HuH-7 (cell line): ENCODE data around the gene SMARCC1.
"Not testable (repeated sequence)": the region's sequence is repeated elsewhere in the genome, so short reads cannot be mapped to it uniquely, and the experiment has no call there.

Experiments used
- DNase-seq: peaks from one replicate; pipeline ENCODE4 v3.0.0; 2011; ENCODE audit warnings: low spot score

SMARCC1 gene

DNA sequence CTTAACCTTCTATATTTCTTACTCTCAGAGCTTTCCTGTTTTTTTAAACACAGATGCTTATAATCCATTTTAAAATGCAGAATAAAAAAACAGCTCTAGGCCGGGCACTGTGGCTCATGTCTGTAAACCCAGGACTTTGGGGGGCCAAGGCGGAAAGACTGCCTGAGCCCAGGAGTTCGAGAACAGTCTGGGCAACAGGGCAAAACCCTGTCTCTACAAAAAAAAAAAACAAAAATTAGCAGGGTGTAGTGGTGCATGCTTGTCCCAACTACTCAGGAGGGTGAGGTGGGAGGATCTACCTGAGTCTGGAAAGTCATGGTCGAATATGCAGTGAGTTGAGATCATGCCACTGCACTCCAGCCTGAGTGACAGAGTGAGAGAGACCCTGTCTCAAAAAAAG is 15.5 kb downstream of the SMARCC1 start:
- DNase-seq, result no peak

DNA sequence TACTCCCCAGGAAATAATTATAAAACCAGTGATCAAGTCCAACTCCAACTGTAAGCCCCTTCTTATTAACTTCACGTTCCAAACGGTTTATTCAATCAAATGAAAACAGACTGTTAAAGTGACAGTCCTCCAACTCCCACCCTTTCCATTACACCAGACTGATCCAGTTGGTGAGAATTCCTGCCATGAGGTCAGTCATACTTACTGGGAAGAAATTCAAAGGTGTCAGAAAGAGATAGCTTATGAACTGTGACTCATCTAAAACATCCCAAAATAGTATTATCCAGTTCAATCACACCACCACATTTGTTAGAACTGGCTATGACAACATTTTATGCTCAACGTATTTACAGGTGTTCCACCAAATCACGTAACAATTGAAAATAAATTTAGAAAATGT is 19.5 kb downstream of the SMARCC1 start:
- no peak for DNase-seq

DNA sequence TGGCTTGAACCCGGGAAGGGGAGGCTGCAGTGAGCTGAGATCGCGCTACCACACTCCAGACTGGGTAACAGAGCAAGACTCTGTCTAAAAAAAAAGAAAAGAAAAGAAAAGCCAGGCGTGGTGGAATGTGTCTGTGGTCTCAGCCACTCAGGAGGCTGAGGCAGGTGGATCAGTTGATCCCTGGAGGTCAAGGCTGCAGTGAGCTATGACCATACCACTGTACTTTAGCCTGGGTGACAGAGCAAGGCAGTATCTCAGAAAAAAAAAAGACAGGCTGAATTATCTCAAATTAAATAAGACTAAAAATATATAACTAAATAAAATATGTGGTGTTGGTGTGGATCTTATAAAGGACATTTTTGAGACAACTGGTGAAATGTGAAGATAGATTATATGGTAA is 20.6 kb downstream of the SMARCC1 start:
- DNase-seq, result no peak

DNA sequence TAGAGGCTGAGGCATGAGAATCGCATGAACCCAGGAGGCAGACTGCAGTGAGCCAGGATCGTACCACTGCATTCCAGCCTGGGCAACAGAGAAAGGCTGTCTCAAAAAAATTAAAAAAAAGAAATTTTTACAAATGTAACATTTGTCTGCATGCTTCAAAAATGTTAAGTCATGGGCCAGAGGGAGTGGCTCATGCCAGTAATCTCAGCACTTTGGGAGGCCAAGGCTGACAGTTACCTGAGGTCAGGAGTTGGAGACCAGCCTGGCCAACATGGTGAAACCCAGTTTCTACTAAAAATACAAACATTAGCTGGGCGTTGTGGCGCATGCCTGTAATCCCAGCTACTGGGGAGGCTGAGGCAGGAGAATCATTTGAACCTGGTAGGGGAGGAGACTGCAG is 21.5 kb downstream of the SMARCC1 start:
- not testable (repeated sequence) for DNase-seq

DNA sequence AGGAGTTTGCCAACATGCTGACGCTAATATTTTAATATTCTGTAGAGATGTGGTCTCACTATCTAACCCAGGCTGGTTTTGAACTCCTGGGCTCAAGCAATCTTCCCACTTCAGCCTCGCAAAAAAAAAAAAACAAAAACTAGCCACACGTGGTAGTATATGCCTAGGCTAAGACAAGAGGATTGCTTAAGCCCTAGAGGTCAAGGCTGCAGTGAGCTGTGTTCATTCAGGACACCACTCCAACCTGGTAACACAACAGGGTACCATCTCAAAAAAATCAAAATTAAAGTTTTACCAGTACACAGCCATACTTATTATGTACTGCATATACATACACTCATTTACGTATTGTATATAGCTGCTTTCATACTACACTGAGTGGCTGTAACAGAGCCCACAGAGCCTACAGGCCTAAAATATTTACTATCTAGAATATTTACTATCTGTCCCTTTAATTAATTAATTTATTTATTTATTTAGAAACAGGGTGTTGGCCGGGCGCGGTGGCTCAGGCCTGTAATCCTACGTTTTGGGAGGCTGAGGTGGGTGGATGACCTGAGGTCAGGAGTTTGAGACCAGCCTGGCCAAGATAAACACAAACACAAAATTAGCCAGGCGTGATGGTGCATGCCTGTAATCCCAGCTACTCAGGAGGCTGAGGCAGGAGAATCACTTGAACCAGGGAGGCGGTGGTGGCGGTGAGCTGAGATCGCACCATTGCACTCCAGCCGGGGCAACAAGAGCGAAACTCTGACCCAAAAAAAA is 23.2 kb downstream of the SMARCC1 start:
- DNase-seq, result no peak

DNA sequence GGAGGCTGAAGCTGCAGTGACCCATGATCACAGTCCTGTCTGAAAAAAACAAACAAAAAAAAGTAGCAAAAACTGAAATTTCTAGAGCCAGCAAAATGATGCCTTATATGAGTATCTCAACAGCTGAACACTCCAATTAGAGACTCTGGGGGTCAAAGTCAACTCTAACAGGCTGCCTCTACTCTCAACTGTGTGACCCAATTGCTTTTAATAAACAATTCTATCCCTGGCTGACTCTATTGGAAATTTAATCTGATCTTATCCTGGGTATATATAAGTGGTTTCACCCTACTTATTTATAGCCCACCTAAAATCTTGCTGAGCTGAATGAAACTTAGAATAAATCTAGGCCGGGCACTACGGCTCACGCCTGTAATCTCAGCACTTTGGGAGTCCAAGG is 29.0 kb downstream of the SMARCC1 start:
- DNase-seq, result no peak

DNA sequence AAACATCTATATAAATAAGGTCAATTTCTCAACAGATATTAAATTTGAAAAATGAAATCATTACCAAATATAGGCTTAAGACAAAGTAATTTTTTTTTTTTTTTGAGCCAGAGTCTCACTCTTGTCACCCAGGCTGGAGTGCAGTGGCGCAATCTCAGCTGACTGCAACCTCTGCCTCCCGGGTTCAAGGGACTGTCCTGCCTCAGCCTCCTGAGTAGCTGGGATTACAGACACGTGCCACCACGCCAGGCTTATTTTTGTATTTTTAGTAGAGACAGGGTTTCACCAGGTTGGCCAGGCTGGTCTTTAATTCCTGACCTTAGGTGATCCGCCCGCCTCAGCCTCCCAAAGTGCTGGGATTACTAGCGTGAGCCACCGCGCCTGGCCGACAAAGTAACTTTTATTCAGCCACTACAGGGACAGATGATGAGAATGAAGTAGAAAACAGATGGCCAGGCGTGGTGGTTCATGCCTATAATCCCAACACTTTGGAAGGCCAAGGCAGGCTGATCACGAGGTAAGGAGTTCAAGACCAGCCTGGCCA is 30.8 kb downstream of the SMARCC1 start:
- DNase-seq, result not testable (repeated sequence)

DNA sequence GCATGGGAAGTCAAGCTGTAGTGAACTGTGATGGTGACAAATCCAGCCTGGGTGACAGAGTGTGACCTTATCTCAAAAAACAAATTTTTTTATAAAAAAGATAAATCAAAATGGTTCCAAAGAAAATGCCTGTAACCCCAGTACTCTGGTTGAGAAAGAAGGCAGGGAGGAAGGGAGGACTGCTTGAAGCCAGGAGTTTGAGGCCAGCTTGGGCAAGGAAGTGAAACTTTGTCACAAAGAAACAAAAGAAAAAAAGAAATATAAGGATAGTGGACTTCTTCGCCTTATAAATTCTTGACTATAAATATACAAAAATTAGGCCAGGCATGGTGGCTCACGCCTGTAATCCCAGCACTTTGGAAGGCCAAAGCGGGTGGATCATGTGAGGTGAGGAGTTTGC is 34.1 kb downstream of the SMARCC1 start:
- DNase-seq, result no peak

DNA sequence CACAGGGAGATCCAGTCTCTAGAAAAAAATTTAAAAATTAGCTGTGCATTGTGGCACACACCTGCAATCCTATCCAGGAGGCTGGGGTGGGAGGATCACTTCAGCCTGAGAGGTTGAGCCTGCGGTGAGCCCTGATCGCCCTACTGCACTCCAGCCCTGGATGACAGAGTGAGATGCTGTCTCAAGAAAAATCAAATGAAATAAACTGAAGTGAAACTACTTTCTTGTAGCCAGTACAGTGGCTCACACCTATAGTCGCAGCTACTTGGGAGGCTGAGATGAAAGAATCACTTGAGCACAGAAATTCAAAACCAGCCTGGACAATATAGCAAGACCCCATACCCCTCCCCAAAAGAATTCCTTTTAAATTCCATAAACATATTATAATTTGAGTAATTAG is 35.4 kb downstream of the SMARCC1 start:
- DNase-seq, result no peak

DNA sequence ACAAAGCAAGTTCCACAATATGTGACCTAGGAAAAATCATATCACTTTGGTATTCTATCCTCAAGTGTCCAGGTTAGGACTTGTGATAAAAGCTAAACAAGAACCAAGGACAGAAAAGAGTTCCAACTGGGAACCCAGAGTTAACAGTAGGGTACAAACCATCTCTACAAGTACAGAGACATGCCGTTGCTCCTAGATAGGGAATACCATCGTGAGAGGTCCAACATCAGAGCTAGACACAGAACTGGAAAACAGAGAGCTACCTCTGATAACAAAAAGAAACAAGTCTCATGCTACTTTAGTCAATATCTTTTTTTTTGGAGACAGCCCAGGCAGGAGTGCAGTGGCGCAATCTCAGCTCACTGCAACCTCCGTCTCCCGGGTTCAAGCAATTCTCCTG is 37.8 kb downstream of the SMARCC1 start:
- no peak for DNase-seq

DNA sequence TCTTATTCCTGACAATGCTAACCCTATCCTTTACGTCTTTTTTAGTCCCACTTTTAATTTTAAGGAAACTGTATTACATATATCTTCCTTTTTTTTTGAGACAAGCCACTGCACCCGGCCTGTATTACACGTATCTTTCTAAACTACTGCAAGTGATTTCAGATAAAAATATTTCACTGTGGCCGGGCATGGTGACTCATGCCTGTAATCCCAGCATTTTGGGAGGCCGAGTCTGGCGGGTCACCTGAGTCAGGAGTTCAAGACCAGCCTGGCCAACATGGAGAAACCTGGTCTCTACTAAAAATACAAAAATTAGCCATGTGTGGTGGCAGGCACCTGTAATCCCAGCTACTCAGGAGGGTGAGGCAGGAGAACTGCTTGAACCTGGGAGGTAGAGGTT is 38.3 kb downstream of the SMARCC1 start:
- DNase-seq, result not testable (repeated sequence)

DNA sequence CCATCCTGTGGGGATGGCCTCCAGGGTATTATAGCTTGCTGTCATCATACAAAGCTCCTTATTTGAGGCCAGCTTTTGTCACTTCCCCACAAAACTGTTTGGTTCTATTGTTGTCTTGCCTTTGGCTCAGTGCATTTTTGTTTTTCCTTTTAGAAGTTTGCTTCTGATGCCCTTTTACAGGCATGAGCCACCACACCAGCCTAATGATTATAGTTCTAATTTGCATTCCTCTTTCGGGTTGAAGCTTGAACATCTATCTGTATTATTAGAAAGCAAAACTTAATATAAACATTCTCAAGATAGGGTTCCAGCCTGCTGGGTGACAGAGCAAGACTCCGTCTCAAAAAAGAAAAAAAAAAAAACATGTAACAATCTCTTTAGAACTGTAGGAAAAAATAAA is 39.8 kb downstream of the SMARCC1 start:
- no peak for DNase-seq

DNA sequence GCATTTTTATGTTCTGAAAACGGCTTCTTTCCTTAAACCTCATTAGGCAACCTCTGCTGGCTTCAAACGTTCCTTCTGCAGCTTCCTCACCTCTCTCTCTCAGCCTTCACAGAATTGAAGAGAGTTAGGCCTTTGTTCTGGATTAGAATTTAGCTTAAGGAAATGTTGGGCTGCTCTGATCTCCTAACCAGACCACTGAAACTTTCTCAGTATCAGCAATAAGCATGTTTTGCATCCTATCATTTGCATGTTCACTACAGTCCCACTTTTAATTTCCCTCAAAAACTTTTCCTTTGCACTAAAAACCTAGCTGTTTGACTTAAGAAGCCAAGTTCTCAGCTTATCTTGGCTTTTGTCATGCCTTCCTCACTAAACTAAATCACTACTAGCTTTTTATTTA is 49.5 kb downstream of the SMARCC1 start:
- no peak for DNase-seq

DNA sequence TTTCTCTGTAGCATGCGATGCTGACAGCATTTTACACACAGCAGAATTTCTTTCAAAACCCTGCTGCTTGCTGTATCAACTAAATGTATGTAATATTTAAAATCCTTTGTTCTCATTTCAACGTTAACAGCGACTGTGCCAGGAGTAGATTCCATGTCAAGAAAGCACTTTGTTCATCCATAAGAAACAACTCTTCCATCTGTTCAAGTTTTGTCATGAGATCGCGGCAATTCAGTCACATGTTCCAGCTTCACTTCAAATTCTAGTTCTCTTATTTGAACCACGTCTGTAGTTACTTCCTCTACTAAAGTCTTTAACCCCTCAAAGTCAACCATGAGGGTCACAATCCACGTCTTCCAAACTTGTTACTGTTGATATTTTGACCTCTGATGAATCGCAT is 50.6 kb downstream of the SMARCC1 start:
- DNase-seq, result no peak

DNA sequence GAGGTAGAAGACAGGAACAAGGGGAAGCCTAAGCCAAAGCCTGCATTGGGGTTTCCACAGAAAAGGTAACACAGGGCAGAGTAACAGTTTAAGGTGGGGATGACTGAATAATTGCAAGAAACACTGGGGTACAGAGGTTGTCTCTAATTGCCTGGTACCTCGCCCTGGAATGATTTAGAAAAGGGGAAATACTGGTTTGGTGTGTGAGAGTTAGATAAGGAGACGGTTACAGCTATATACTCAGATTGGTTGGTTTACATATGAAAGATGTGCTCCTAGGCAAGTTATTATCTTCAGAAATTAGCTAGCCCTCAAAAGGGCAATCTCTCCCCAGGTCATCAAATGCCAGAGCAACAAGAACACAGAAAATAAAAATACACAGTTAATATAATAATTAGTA is 58.8 kb downstream of the SMARCC1 start:
- no peak for DNase-seq

DNA sequence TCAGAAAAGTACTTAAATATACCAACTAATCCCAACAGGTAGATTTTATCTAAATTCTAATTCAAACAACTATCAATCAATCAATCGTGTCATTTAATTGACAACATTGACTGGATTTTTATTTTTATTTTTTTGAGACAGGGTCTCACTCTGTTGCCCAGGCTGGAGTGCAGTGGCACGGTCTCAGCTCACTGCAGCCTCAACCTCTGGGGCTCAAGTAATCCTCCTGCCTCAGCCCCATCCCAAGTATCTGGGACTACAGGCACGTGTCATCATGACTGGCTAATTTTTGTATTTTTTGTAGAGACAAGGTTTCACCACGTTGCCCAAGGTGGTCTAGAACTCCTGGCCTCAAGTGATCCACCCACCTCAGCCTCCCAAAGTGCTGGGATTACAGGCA is 64.2 kb downstream of the SMARCC1 start:
- not testable (repeated sequence) for DNase-seq

DNA sequence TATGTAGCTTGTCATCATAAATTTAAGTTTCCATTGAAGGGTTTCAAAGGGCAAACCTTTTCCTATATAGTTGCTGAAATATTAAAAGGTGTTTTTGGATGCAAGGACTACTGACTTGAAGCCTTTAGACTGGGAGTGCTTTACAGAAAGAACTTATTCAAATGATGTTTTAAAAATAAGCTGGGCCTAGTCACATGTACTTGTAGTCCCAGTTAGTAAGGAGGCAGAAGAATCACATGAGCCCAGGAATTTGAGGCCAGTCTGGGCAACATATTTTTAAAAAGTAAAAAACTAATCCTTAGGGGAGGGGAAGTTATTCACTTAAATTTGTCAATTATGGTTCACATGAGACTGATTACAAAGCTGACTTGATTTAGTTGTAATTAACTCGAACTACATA is 65.0 kb downstream of the SMARCC1 start:
- DNase-seq, result no peak

DNA sequence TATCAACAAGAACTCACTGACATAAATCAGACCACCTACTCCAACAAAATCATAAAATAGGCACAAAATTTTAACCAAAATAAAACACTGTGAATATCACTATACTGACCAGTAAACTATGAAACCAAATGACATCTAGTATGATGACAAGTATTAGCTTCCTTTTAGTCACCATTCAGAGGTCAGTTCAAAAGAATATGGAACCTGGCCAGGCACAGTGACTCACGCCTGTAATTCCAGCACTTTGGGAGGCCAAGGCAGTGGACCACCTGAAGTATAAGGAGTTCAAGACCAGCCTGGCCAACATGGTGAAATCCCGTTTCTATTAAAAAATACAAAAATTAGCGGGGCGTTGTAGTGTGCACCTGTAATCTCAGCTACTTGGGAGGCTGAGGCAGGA is 65.8 kb downstream of the SMARCC1 start:
- no peak for DNase-seq

DNA sequence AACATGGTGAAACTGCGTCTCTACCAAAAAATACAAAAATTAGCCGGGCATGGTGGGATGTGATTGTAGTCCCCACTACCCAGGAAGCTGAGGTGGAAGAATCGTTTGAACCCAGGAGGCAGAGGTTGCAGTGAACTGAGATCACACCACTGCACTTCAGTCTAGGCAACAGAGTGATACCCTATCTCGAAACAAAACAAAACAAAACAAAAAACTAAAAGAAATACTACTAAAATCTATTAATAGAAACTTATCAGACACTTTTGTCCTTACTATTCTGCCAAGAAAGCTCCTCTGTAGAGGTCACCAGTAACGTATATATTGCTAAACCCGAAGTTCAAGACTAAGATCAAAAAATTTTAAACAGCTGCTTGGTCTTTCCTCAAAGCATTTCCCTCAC is 67.1 kb downstream of the SMARCC1 start:
- no peak for DNase-seq

DNA sequence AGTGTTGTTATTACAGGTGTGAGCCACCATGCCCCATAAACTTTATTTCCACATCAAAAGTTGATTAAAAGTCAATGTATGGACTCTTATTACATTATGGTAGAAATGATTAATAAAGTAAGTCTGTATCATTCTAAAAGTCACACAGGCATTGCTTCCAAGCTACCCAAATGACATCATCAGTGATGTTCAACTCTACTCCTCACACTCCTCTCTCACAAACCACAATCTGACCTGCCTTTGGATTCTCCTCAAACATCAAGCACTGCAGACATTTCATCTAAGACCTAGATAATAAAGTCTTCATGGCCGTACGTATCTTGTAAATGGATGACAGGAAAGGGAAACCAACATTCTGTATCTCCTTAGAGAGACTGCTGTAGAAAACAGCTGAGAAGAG is 68.0 kb downstream of the SMARCC1 start:
- no peak for DNase-seq

DNA sequence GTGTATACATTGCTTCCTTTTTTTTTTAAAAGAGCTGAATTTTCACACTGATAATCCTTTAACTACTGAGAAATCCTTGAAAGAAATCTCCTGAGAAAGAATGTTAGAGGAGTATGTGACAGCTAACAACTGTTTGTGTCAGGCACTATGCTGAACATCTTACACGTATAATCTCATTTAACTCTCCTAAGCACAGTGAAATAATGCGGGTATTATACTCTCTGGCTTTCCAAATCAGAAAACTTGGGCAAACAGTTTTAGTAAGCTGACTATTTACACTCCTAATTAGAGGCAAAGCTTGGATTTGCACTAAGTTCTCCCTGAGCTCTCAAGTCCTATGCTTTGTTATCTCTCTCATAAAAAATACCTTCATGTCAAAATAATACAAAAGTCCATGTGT is 69.3 kb downstream of the SMARCC1 start:
- no peak for DNase-seq

DNA sequence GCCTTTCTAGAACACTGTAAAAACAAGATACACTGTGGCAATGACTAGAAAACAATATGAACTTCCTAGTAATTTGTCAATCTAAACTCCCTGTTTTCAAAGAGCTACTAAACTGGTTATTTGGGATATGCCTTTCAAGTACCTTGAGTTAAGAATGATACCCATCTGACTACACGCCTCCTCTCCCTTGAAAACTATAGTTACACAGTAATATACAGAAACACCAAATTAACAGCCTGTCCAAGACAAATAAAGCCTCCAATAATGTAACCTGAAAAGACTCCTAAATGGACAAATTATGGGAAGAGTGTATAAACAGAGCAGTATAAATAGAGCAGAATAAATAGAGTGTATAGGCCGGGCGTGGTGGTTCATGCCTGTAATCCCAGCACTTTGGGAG is 70.1 kb downstream of the SMARCC1 start:
- DNase-seq, result no peak

DNA sequence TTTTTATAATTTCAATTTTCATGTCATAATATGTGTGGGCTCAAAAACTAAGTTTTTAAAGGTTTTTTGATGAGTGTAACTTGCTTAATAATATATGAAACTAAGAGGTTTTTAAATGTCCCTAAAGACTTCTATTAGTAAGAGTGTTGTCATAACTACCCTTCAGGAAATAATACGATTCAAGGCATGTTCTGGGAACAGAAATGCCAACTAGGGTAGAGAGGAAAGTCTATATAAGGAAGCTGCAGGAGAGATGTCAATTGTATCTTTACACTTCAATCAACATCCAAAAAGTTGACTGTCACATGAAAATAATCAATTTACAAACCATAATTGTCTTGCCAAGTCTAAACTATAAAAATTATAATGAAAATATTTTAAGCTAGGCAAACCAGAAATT is 76.3 kb downstream of the SMARCC1 start:
- DNase-seq, result no peak

DNA sequence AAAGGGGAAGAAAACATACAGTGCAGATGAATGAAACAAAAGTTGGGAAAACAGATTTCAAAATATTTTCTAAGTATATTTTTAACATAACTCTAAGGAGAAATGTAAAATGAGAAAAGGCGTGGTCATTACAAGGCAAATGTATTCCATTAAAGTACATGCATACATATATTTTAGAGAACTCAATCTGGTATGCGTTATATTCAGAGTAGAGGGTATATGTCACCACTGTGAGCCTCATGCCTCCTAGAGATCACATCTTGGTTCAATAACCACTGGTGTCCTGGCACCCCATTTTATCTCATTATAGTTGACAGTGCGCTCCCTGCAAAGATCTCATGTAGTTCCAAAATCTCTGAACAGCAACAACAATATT is 77.5 kb downstream of the SMARCC1 start:
- DNase-seq, result no peak
